ENCODE results near the gene CYS1.
A peak's percentile ranks its signal among the peaks of the same experiment; 100 is the strongest.

The CYS1 gene

GRCh38 chr2:10091182-10091888, 11.1 kb upstream of the CYS1 start:
- DNase-seq = no peak

- DNase-seq = no peak
Observed at GRCh38 chr2:10089565-10090190, 9.5 kb upstream of the CYS1 start.

GRCh38 chr2:10087360-10087759, 7.1 kb upstream of the CYS1 start:
- no peak for DNase-seq

- no peak for DNase-seq
Observed at GRCh38 chr2:10086950-10087349, 6.7 kb upstream of the CYS1 start.

- no peak for DNase-seq
Observed at GRCh38 chr2:10085668-10086059, 5.5 kb upstream of the CYS1 start.

GRCh38 chr2:10085043-10085667, 4.9 kb upstream of the CYS1 start:
- no peak for DNase-seq

- DNase-seq = no peak
Observed at GRCh38 chr2:10084223-10084865, 4.1 kb upstream of the CYS1 start.

- DNase-seq = no peak
Observed at GRCh38 chr2:10083692-10084211, 3.5 kb upstream of the CYS1 start.

GRCh38 chr2:10083046-10083445, 2.8 kb upstream of the CYS1 start:
- DNase-seq = no peak

GRCh38 chr2:10080536-10081304, 509 bp upstream of the CYS1 start:
- DNase-seq = no peak

GRCh38 chr2:10079266-10079869, 843 bp downstream of the CYS1 start:
- no peak for DNase-seq

- no peak for DNase-seq
Observed at GRCh38 chr2:10078704-10079265, 1.4 kb downstream of the CYS1 start.

GRCh38 chr2:10078001-10078400, 2.2 kb downstream of the CYS1 start:
- DNase-seq = no peak

- no peak for DNase-seq
Observed at GRCh38 chr2:10076988-10077527, 3.2 kb downstream of the CYS1 start.

- DNase-seq = no peak
Observed at GRCh38 chr2:10076511-10076910, 3.7 kb downstream of the CYS1 start.

GRCh38 chr2:10075571-10076209, 4.5 kb downstream of the CYS1 start:
- no peak for DNase-seq

- no peak for DNase-seq
Observed at GRCh38 chr2:10075101-10075500, 5.1 kb downstream of the CYS1 start.

- DNase-seq = no peak
Observed at GRCh38 chr2:10073706-10074105, 6.5 kb downstream of the CYS1 start.

- peak; percentile 87 for DNase-seq
Observed at GRCh38 chr2:10072656-10073480, 7.3 kb downstream of the CYS1 start.

- no peak for DNase-seq
Observed at GRCh38 chr2:10071595-10071994, 8.6 kb downstream of the CYS1 start.

Data from OCI-M1 (cell line).